Neural cell (in vitro differentiated cells): Measurements from ENCODE around the gene PRDM8. TPM values are rescaled to one million over a fixed set of nuclear protein-coding genes. Genes with fewer than 3 reads are reported as not detected.

Experiments
- H2AFZ ChIP-seq: fragments of 200-600, 300-800 bp; sonication (generic), shearing (Covaris generic); 2 replicates; pipeline ENCODE4 v1.6.0; 2014; ENCODE audit warnings: low read depth, mild to moderate bottlenecking, antibody characterized with exemption, low read length, moderate library complexity
- H3F3A ChIP-seq: fragments of 200-600 bp; shearing (Covaris generic); 2 replicates; pipeline ENCODE4 v1.6.1; 2016; ENCODE audit warnings: mild to moderate bottlenecking, moderate library complexity, mixed read lengths, antibody characterized with exemption, low read length; ENCODE audit not compliant: insufficient read depth, poor library complexity, severe bottlenecking
- H3K27ac ChIP-seq: fragments of 200-600, 300-800 bp; sonication (generic), shearing (Covaris generic); 2 replicates; pipeline ENCODE4 v1.5.1; 2014; ENCODE audit warnings: mild to moderate bottlenecking, low read length, moderate library complexity
- H3K27me3 ChIP-seq: fragments of 300-800, 200-600 bp; sonication (generic), shearing (Covaris generic); 2 replicates; pipeline ENCODE4 v1.6.0; 2014; ENCODE audit warnings: mild to moderate bottlenecking, low read depth, low read length, moderate library complexity; ENCODE audit not compliant: insufficient read depth
- H3K36me3 ChIP-seq: fragments of 300-800, 200-600 bp; sonication (generic), shearing (Covaris generic); 2 replicates; pipeline ENCODE4 v1.5.1; 2014; ENCODE audit warnings: mild to moderate bottlenecking, antibody characterized with exemption, low read length, moderate library complexity; ENCODE audit not compliant: insufficient read depth
- H3K4me2 ChIP-seq: fragments of 300-800, 200-600 bp; sonication (generic), shearing (Covaris generic); 2 replicates; pipeline ENCODE4 v1.6.0; 2014; ENCODE audit warnings: mild to moderate bottlenecking, low read length
- H3K4me3 ChIP-seq: fragments of 300-800, 200-600 bp; sonication (generic), shearing (Covaris generic); 2 replicates; pipeline ENCODE4 v1.5.1; 2014; ENCODE audit warnings: mild to moderate bottlenecking, low read length, moderate library complexity
- H3K79me2 ChIP-seq: fragments of 200-600 bp; shearing (Covaris generic); replicated peaks from 2 replicates; pipeline ENCODE4 v1.6.0; 2014; ENCODE audit warnings: mild to moderate bottlenecking, low read length, moderate library complexity; ENCODE audit not compliant: insufficient read depth
- H3K9ac ChIP-seq: fragments of 300-800, 200-600 bp; sonication (generic), shearing (Covaris generic); 2 replicates; pipeline ENCODE4 v1.6.1; 2016; ENCODE audit warnings: mild to moderate bottlenecking, low read length, mixed read lengths
- H3K9me2 ChIP-seq: fragments of 200-600 bp; shearing (Covaris generic); 2 replicates; pipeline ENCODE4 v1.6.1; 2016; ENCODE audit warnings: mild to moderate bottlenecking, low read length, mixed read lengths; ENCODE audit not compliant: insufficient read depth
- H3K9me3 ChIP-seq: fragments of 200-600, 300-800 bp; sonication (generic), shearing (Covaris generic); 2 replicates; pipeline ENCODE4 v1.6.1; 2016; ENCODE audit warnings: mild to moderate bottlenecking, mixed run types, low read length, moderate library complexity, mixed read lengths
- H4K20me1 ChIP-seq: fragments of 200-600 bp; shearing (Covaris generic); 2 replicates; pipeline ENCODE4 v1.6.1; 2016; ENCODE audit warnings: mild to moderate bottlenecking, mixed run types; ENCODE audit not compliant: insufficient read depth
- EP300 ChIP-seq: fragments of 450-650 bp; conservative IDR thresholded peaks from 2 replicates; pipeline ENCODE4 v1.6.1; 2014; ENCODE audit warnings: antibody characterized with exemption, mild to moderate bottlenecking, moderate library complexity; ENCODE audit not compliant: poor library complexity, severe bottlenecking
- EZH2 ChIP-seq: fragments of 200-600, 300-800 bp; shearing (Covaris generic), sonication (generic); IDR thresholded peaks from 2 replicates; pipeline ENCODE4 v1.6.1; 2014; ENCODE audit warnings: antibody characterized with exemption, low read length, borderline replicate concordance, mild to moderate bottlenecking; ENCODE audit not compliant: insufficient read depth, poor library complexity, severe bottlenecking
- MXI1 ChIP-seq: fragments of 450-650 bp; conservative IDR thresholded peaks from 2 replicates; pipeline ENCODE4 v1.6.1; 2014; ENCODE audit warnings: antibody characterized with exemption, mild to moderate bottlenecking; ENCODE audit not compliant: poor library complexity, severe bottlenecking
- POLR2AphosphoS5 ChIP-seq: IDR thresholded peaks from 2 replicates; pipeline ENCODE4 v1.6.1; 2012
- RAD21 ChIP-seq: fragments of 450-650 bp; conservative IDR thresholded peaks from 2 replicates; pipeline ENCODE4 v1.6.1; 2014; ENCODE audit warnings: antibody characterized with exemption, mild to moderate bottlenecking, moderate library complexity
- SMC3 ChIP-seq: fragments of 450-650 bp; conservative IDR thresholded peaks from 2 replicates; pipeline ENCODE4 v1.6.1; 2014; ENCODE audit warnings: antibody characterized with exemption, mild to moderate bottlenecking, moderate library complexity; ENCODE audit not compliant: poor library complexity
- TAF1 ChIP-seq: IDR thresholded peaks from 2 replicates; pipeline ENCODE4 v1.6.1; 2012; ENCODE audit warnings: low read depth
- polyA plus RNA-seq: library from polyadenylated mRNA; depleted of rRNA; stranded (reverse); fragments of >200 nt; gene quantifications from 2 replicates; pipeline ENCODE4 v1.2.3, GENCODE V29; 2014
- TF ChIP-seq, protein P1 (sequence below): fragments of 450-650 bp; IDR thresholded peaks from 2 replicates; pipeline ENCODE4 v1.5.1; 2014; ENCODE audit warnings: antibody characterized with exemption, mild to moderate bottlenecking, moderate library complexity; ENCODE audit not compliant: poor library complexity, severe bottlenecking
- TF ChIP-seq, protein P2 (sequence below): IDR thresholded peaks from 2 replicates; pipeline ENCODE4 v1.6.1; 2012; ENCODE audit warnings: borderline replicate concordance

Gene PRDM8
- polyA plus RNA-seq, 1 donor from 2014 or later, result 0.46 TPM

DNA sequence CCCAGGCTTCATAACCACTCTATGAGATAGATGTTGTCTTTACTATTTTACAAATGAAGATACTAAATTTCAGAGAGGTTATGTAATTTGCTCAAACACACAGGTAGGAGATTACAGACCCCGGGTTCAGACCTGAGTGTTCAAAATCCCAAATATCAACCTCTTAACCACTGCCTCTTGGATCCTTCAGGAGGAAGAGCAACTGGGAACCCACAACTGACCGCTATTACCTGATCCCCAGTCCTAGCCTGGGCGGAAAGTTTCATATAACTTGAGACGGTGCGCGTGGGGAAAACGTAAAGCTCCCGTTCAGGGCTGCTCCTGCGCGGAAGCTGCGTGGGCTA, 8.9 kb upstream of the PRDM8 start:
- H4K20me1 ChIP-seq, result no peaks in the 10 kb centered on the region
- H3K36me3 ChIP-seq, result no peaks in the 10 kb centered on the region
- TF ChIP-seq SMC3 (no peak), EZH2 (no peak), TAF1 (no peak), POLR2AphosphoS5 (no peak), EP300 (no peak), RAD21 (no peak), MXI1 (no peak)
- TF ChIP-seq, protein P1, sequence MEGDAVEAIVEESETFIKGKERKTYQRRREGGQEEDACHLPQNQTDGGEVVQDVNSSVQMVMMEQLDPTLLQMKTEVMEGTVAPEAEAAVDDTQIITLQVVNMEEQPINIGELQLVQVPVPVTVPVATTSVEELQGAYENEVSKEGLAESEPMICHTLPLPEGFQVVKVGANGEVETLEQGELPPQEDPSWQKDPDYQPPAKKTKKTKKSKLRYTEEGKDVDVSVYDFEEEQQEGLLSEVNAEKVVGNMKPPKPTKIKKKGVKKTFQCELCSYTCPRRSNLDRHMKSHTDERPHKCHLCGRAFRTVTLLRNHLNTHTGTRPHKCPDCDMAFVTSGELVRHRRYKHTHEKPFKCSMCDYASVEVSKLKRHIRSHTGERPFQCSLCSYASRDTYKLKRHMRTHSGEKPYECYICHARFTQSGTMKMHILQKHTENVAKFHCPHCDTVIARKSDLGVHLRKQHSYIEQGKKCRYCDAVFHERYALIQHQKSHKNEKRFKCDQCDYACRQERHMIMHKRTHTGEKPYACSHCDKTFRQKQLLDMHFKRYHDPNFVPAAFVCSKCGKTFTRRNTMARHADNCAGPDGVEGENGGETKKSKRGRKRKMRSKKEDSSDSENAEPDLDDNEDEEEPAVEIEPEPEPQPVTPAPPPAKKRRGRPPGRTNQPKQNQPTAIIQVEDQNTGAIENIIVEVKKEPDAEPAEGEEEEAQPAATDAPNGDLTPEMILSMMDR, result no peak
- TF ChIP-seq, protein P2, sequence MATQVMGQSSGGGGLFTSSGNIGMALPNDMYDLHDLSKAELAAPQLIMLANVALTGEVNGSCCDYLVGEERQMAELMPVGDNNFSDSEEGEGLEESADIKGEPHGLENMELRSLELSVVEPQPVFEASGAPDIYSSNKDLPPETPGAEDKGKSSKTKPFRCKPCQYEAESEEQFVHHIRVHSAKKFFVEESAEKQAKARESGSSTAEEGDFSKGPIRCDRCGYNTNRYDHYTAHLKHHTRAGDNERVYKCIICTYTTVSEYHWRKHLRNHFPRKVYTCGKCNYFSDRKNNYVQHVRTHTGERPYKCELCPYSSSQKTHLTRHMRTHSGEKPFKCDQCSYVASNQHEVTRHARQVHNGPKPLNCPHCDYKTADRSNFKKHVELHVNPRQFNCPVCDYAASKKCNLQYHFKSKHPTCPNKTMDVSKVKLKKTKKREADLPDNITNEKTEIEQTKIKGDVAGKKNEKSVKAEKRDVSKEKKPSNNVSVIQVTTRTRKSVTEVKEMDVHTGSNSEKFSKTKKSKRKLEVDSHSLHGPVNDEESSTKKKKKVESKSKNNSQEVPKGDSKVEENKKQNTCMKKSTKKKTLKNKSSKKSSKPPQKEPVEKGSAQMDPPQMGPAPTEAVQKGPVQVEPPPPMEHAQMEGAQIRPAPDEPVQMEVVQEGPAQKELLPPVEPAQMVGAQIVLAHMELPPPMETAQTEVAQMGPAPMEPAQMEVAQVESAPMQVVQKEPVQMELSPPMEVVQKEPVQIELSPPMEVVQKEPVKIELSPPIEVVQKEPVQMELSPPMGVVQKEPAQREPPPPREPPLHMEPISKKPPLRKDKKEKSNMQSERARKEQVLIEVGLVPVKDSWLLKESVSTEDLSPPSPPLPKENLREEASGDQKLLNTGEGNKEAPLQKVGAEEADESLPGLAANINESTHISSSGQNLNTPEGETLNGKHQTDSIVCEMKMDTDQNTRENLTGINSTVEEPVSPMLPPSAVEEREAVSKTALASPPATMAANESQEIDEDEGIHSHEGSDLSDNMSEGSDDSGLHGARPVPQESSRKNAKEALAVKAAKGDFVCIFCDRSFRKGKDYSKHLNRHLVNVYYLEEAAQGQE, result no peak
- H3K9me3 ChIP-seq, result no peaks in the 10 kb centered on the region
- no peak overlapping the region for H3K9ac ChIP-seq
- no peak overlapping the region for H3K4me3 ChIP-seq
- H3F3A ChIP-seq, result no peaks in the 10 kb centered on the region
- no peak overlapping the region for H2AFZ ChIP-seq
- H3K9me2 ChIP-seq, result no peaks in the 10 kb centered on the region
- no peaks in the 10 kb centered on the region for H3K79me2 ChIP-seq
- H3K4me2 ChIP-seq, result no peak overlapping the region
- H3K27ac ChIP-seq, result no peak overlapping the region
- H3K27me3 ChIP-seq, result peaks cover 100% of the 10 kb centered on the region

DNA sequence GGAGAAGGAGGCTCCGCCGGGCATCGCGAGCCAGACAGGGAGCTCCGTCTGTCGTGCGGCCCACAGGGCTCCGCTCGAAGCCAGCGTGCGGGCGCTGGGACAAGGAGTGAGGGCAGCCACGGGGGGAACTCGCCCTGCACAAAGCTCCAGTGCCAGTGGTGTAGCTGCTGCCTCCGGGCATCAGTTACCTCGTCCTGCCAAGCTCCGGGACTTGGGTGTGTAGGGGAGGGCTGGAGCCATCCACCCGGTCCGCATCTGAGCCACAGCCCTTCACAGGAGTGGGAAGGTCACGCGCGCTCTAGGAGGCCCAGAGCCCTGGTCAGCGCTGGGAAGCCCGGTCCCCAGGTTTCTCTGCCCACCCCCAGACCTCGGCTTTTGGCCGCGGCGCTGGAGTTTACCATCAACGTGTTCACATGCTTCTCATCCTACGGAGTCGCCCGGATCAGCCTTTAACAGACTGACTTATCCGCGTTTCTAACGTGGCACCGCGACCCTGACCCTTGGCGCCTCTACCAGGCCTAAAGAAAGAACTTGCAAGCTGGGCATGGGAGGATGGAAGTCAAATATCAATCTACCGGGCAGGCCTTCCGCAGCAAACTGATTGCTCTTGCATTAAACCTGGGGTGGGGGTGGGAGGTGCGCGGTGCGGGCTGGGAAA, 8.4 kb upstream of the PRDM8 start:
- H4K20me1 ChIP-seq, result no peaks in the 10 kb centered on the region
- H3F3A ChIP-seq, result no peaks in the 10 kb centered on the region
- no peaks in the 10 kb centered on the region for H3K9me2 ChIP-seq
- no peak overlapping the region for H3K4me2 ChIP-seq
- H3K9ac ChIP-seq, result no peak overlapping the region
- H3K79me2 ChIP-seq, result no peaks in the 10 kb centered on the region
- TF ChIP-seq EZH2 (no peak), RAD21 (no peak), MXI1 (no peak)
- TF ChIP-seq, protein P1, result no peak
- no peaks in the 10 kb centered on the region for H3K36me3 ChIP-seq
- H3K27me3 ChIP-seq, result peaks cover 100% of the 10 kb centered on the region
- H3K27ac ChIP-seq, result no peak overlapping the region
- H3K4me3 ChIP-seq, result no peak overlapping the region
- no peaks in the 10 kb centered on the region for H3K9me3 ChIP-seq
- H2AFZ ChIP-seq, result no peak overlapping the region
